Peyer's patch (tissue), 4 donors: ENCODE results near the gene PIGU. TPM values are rescaled to one million over a fixed set of nuclear protein-coding genes. Genes with fewer than 3 reads are reported as not detected.
A peak's percentile ranks its signal among the peaks of the same experiment; 100 is the strongest.
"Not testable (repeated sequence)": the region's sequence is repeated elsewhere in the genome, so short reads cannot be mapped to it uniquely, and the experiment has no call there.

Source experiments
- DNase-seq, 3 donors: peaks; one replicate each; pipeline ENCODE4 v3.0.0-alpha.2; 2017 to 2019
- H3K27ac ChIP-seq, 4 donors: fragments of 200-600 bp; sonication (generic); one replicate each; pipeline ENCODE4 v1.5.1; 2016 to 2019
- H3K27me3 ChIP-seq, 2 donors: fragments of 200-600 bp; sonication (generic); one replicate each; pipeline ENCODE4 v1.5.1; 2019
- H3K36me3 ChIP-seq, 3 donors: fragments of 200-600 bp; sonication (generic); one replicate each; pipeline ENCODE4 v1.5.1; 2016 to 2019
- H3K4me1 ChIP-seq, 4 donors: fragments of 200-600 bp; sonication (generic); one replicate each; pipeline ENCODE4 v1.5.1; 2016 to 2019
- H3K4me3 ChIP-seq, 4 donors: fragments of 200-600 bp; sonication (generic); 1 replicate in 3 of 4; 2 replicates in 1 of 4; pipeline ENCODE4 v1.5.1; 2016 to 2019; ENCODE audit warnings: mild to moderate bottlenecking in 1 of 4
- H3K9me3 ChIP-seq, 4 donors: fragments of 200-600 bp; sonication (generic); one replicate each; pipeline ENCODE4 v1.5.1; 2016 to 2019; ENCODE audit warnings: mild to moderate bottlenecking in 1 of 4
- CTCF ChIP-seq, 6 experiments: fragments of 450-650 bp in 4 of 6; fragments of 200-600 bp in 2 of 6; sonication (generic) in 1 of 6; IDR thresholded peaks; one replicate each; pipeline ENCODE4 v1.5.1; 2017 to 2019; ENCODE audit warnings: antibody characterized with exemption in 6 of 6, mild to moderate bottlenecking in 3 of 6, moderate library complexity in 1 of 6
- POLR2A ChIP-seq, 2 donors: fragments of 450-650 bp; IDR thresholded peaks; one replicate each; pipeline ENCODE4 v1.5.1; 2017; ENCODE audit warnings: antibody characterized with exemption in 2 of 2, mild to moderate bottlenecking in 2 of 2, moderate library complexity in 2 of 2
- total RNA-seq, 4 donors: library from RNA; depleted of rRNA; stranded (reverse); fragments of >200 nt; gene quantifications; one replicate each; pipeline ENCODE4 v1.1.0, GENCODE V29; 2016

PIGU gene
- total RNA-seq, 4 donors from 2014 or later = 6.6 to 29.5 (median 18.4) TPM

DNA sequence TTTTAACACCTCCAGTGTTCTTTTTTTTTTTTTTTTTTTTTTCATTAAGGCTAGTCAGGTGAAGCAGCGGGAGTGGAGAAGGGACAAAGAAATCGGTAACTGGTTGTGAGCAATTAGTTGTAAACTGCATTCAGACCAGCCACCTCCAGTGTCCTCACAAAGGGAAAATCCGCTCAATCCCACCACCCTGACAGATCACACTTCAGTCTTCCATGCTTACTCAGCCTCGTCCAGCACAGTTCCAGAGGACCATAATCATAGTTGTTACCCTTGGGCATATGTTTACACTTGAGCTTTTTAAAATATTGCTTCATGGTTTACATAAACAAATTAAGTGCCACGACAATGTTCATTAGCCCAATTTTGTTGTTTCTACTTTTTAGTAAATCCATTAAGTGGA is 150.4 kb downstream of the PIGU start:
- TF ChIP-seq CTCF (IDR thresholded peaks at IDR 0.05) (no peak), POLR2A (IDR thresholded peaks at IDR 0.05) (no peak)
- Histone ChIP-seq H3K27ac (peak overlapping the region; percentile 27 to 91 (median 66)), H3K27me3 (no peaks in the 10 kb centered on the region), H3K36me3 (peaks cover 0 to 47% (median 3%) of the 10 kb centered on the region in 3 donors), H3K4me3 (peak overlapping the region in 1 of 4 donors; percentile 20), H3K9me3 (no peaks in the 10 kb centered on the region), H3K4me1 (peaks cover 0 to 54% (median 1%) of the 10 kb centered on the region in 4 donors)
- peak in 1 of 3 donors; percentile 46 for DNase-seq

- Histone ChIP-seq H3K27ac (peak overlapping the region; percentile 27 to 91 (median 66)), H3K9me3 (no peaks in the 10 kb centered on the region)
Observed at GRCh38 chr20:34525709-34526416, 151.0 kb downstream of the PIGU start.

GRCh38 chr20:34525342-34525708 is 151.6 kb downstream of the PIGU start:
- no peaks in the 10 kb centered on the region for H3K9me3 ChIP-seq
- H3K27me3 ChIP-seq = no peaks in the 10 kb centered on the region
- H3K4me3 ChIP-seq = no peak overlapping the region
- no peak for DNase-seq
- TF ChIP-seq CTCF (IDR thresholded peaks at IDR 0.05) = no peak
- no peak for TF ChIP-seq POLR2A (IDR thresholded peaks at IDR 0.05)
- peak overlapping the region; percentile 27 to 91 (median 66) for H3K27ac ChIP-seq
- peaks cover 0 to 38% (median 3%) of the 10 kb centered on the region in 3 donors for H3K36me3 ChIP-seq
- H3K4me1 ChIP-seq = peaks cover 0 to 55% (median 1%) of the 10 kb centered on the region in 4 donors

More at GRCh38 chr20:34525709-34526416, 151.0 kb downstream of the PIGU start:
- Histone ChIP-seq H3K36me3 (peaks cover 0 to 41% (median 3%) of the 10 kb centered on the region in 3 donors), H3K27me3 (no peaks in the 10 kb centered on the region), H3K4me3 (peak overlapping the region in 1 of 4 donors; percentile 20), H3K4me1 (peaks cover 0 to 55% (median 1%) of the 10 kb centered on the region in 4 donors)
- TF ChIP-seq POLR2A (IDR thresholded peaks at IDR 0.05) (peak; percentile 38 to 80), CTCF (IDR thresholded peaks at IDR 0.05) (no peak)
- peak; percentile 12 to 88 (median 86) for DNase-seq

- DNase-seq = no peak
- TF ChIP-seq POLR2A (IDR thresholded peaks at IDR 0.05) = no peak
- no peak for TF ChIP-seq CTCF (IDR thresholded peaks at IDR 0.05)
- peaks cover 0 to 55% (median 1%) of the 10 kb centered on the region in 4 donors for H3K4me1 ChIP-seq
Observed at GRCh38 chr20:34524426-34524825, 152.5 kb downstream of the PIGU start.

GRCh38 chr20:34522969-34523871 is 153.7 kb downstream of the PIGU start:
- H3K36me3 ChIP-seq = peaks cover 0 to 32% (median 0%) of the 10 kb centered on the region in 3 donors
- H3K4me1 ChIP-seq = peaks cover 0 to 46% (median 1%) of the 10 kb centered on the region in 4 donors
- H3K27me3 ChIP-seq = no peaks in the 10 kb centered on the region
- peak in 2 of 3 donors; percentile 74 to 77 for DNase-seq
- H3K27ac ChIP-seq = peak overlapping the region; percentile 2 to 75 (median 33)
- peak overlapping the region in 1 of 4 donors; percentile 17 for H3K4me3 ChIP-seq
- no peak for TF ChIP-seq POLR2A (IDR thresholded peaks at IDR 0.05)
- peak in 4 of 6 experiments; percentile 40 to 65 (median 61) for TF ChIP-seq CTCF (IDR thresholded peaks at IDR 0.05)
- no peaks in the 10 kb centered on the region for H3K9me3 ChIP-seq

More at GRCh38 chr20:34524426-34524825, 152.5 kb downstream of the PIGU start:
- Histone ChIP-seq H3K27ac (peak overlapping the region in 1 of 4 donors; percentile 91), H3K9me3 (no peaks in the 10 kb centered on the region), H3K27me3 (no peaks in the 10 kb centered on the region), H3K4me3 (no peak overlapping the region), H3K36me3 (peaks cover 0 to 38% (median 3%) of the 10 kb centered on the region in 3 donors)

DNA sequence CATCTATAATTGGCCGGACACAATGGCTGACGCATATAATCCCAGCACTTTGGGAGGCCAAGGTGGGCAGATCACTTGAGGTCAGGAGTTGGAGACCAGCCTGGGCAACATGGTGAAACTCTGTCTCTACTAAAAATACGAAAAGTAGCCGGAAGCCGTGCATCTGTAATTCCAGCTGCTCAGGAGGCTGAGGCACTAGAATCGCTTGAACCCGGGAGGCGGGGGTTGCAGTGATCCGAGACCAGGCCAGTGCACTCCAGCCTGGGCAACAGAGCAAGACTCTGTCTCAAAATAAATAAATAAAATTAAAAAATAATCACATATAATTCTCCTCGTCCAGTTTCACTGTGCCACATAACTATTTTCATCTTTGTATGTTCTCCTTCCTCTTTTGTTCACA is 157.1 kb downstream of the PIGU start:
- peaks cover 0 to 35% (median 3%) of the 10 kb centered on the region in 4 donors for H3K4me1 ChIP-seq

DNA sequence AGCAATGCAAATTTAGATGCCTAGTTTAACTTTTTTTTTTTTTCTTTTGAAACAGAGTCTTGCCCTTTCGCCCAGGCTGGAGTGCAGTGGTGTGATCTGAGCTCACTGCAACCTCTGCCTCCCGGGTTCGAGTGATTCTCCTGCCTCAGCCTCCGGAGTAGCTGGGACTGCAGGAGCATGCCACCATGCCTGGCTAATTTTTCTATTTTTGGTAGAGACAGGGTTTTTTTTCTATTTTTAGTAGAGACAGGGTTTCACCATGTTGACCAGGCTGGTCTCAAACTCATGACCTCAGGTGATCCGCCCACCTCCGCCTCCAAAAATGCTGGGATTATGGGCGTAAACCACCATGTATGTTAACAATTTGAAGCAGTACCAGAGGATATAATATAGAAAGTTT is 158.0 kb downstream of the PIGU start:
- not testable (repeated sequence) for H3K4me3 ChIP-seq, H3K9me3 ChIP-seq, H3K27me3 ChIP-seq, H3K27ac ChIP-seq
- H3K4me1 ChIP-seq = peaks cover 0 to 34% (median 3%) of the 10 kb centered on the region in 4 donors
- peaks cover 0 to 17% (median 0%) of the 10 kb centered on the region in 3 donors for H3K36me3 ChIP-seq
- DNase-seq = peak in 1 of 3 donors; percentile 30

More for the DNA sequence above, 157.1 kb downstream of the PIGU start:
- H3K27me3 ChIP-seq, H3K27ac ChIP-seq, H3K9me3 ChIP-seq, H3K4me3 ChIP-seq: not testable (repeated sequence)
- peak in 1 of 3 donors; percentile 34 for DNase-seq
- peaks cover 0 to 17% (median 0%) of the 10 kb centered on the region in 3 donors for H3K36me3 ChIP-seq
